WTC11 (cell line): Measurements from ENCODE around the gene ALCAM. TPM values are rescaled to one million over a fixed set of nuclear protein-coding genes. Genes with fewer than 3 reads are reported as not detected.

ENCODE experiments used
- ATAC-seq: fragments of 200-7000 bp; cut with Tn5 transposase; 2 replicates; pipeline ENCODE4 v1.10.0; 2021; ENCODE audit warnings: mild to moderate bottlenecking, moderate library complexity
- CTCF ChIA-PET: fragments of 300-600 bp; sonication (Branson Sonifier 250); formaldehyde crosslinking; loops from one replicate; lab custom pipeline; 2021; ENCODE audit warnings: antibody characterized with exemption; lab: Charles Lee
- POLR2A ChIA-PET: fragments of 350-600 bp; sonication (Branson Sonifier 250); formaldehyde crosslinking; loops from one replicate; lab custom pipeline; 2021; ENCODE audit warnings: antibody characterized with exemption; lab: Charles Lee
- DNase-seq: peaks from one replicate; pipeline ENCODE4 v3.0.0; 2021; ENCODE audit warnings: low spot score
- H3K27ac Mint-ChIP-seq: 2 replicates; pipeline ENCODE4 v1.8.0; 2021; ENCODE audit warnings: mixed read lengths
- H3K27me3 Mint-ChIP-seq: 2 replicates; pipeline ENCODE4 v1.8.0; 2021; ENCODE audit warnings: low read depth, mild to moderate bottlenecking, moderate library complexity, mixed read lengths
- H3K36me3 Mint-ChIP-seq: 2 replicates; pipeline ENCODE4 v1.8.0; 2021; ENCODE audit warnings: mixed read lengths
- H3K4me1 Mint-ChIP-seq: 2 replicates; pipeline ENCODE4 v1.8.0; 2022; ENCODE audit warnings: mixed read lengths
- H3K4me3 Mint-ChIP-seq: 2 replicates; pipeline ENCODE4 v1.8.0; 2021; ENCODE audit warnings: mild to moderate bottlenecking, moderate library complexity, mixed read lengths
- H3K9me3 Mint-ChIP-seq: 2 replicates; pipeline ENCODE4 v1.8.0; 2021; ENCODE audit warnings: mixed read lengths
- ATF1 ChIP-seq: sonication (generic); formaldehyde crosslinking; IDR thresholded peaks from 2 replicates; pipeline ENCODE4 v1.8.1; 2023; ENCODE audit warnings: mild to moderate bottlenecking, moderate library complexity, missing genetic modification reagents
- CBFB ChIP-seq: sonication (generic); formaldehyde crosslinking; IDR thresholded peaks from 2 replicates; pipeline ENCODE4 v1.8.1; 2022; ENCODE audit warnings: mild to moderate bottlenecking, low read depth, missing genetic modification reagents
- CREM ChIP-seq: sonication (generic); formaldehyde crosslinking; IDR thresholded peaks from 2 replicates; pipeline ENCODE4 v1.8.1; 2022; ENCODE audit warnings: mild to moderate bottlenecking, missing genetic modification reagents, moderate library complexity
- FOXJ3 ChIP-seq: sonication (generic); formaldehyde crosslinking; IDR thresholded peaks from 2 replicates; pipeline ENCODE4 v1.9.0; 2021; ENCODE audit warnings: missing genetic modification reagents, mild to moderate bottlenecking, borderline replicate concordance
- FOXP1 ChIP-seq: sonication (generic); formaldehyde crosslinking; IDR thresholded peaks from 2 replicates; pipeline ENCODE4 v1.8.0; 2022; ENCODE audit warnings: missing genetic modification reagents, mild to moderate bottlenecking, moderate library complexity, borderline replicate concordance
- GRHL2 ChIP-seq: fragments of 250-450 bp; sonication (Bioruptor Pico); IDR thresholded peaks from 2 replicates; pipeline ENCODE4 v1.8.0; 2022; ENCODE audit warnings: mild to moderate bottlenecking, moderate library complexity; ENCODE audit not compliant: insufficient replicate concordance, severe bottlenecking
- IRF2 ChIP-seq: sonication (generic); formaldehyde crosslinking; IDR thresholded peaks from 2 replicates; pipeline ENCODE4 v1.8.0; 2022; ENCODE audit warnings: low read depth, missing genetic modification reagents, borderline replicate concordance
- JAZF1 ChIP-seq: fragments of 250-450 bp; sonication (Bioruptor Pico); IDR thresholded peaks from 2 replicates; pipeline ENCODE4 v1.9.0; 2021; ENCODE audit warnings: moderate library complexity, mild to moderate bottlenecking, inconsistent platforms
- NFYB ChIP-seq: sonication (generic); formaldehyde crosslinking; conservative IDR thresholded peaks from 2 replicates; pipeline ENCODE4 v1.8.0; 2022; ENCODE audit warnings: low read depth, missing genetic modification reagents
- NR2C2 ChIP-seq: sonication (generic); formaldehyde crosslinking; IDR thresholded peaks from 2 replicates; pipeline ENCODE4 v1.8.0; 2022; ENCODE audit warnings: mild to moderate bottlenecking, missing genetic modification reagents
- NR3C1 ChIP-seq: sonication (generic); formaldehyde crosslinking; conservative IDR thresholded peaks from 2 replicates; pipeline ENCODE4 v1.8.1; 2023; ENCODE audit warnings: low read depth, mild to moderate bottlenecking, missing genetic modification reagents
- RORB ChIP-seq: fragments of 250-450 bp; sonication (Bioruptor Pico); IDR thresholded peaks from 2 replicates; pipeline ENCODE4 v1.9.0; 2021; ENCODE audit warnings: mild to moderate bottlenecking
- SOX15 ChIP-seq: fragments of 250-450 bp; sonication (Bioruptor Pico); IDR thresholded peaks from 2 replicates; pipeline ENCODE4 v1.9.0; 2021; ENCODE audit warnings: mild to moderate bottlenecking
- TCF7 ChIP-seq: sonication (generic); formaldehyde crosslinking; IDR thresholded peaks from 2 replicates; pipeline ENCODE4 v1.8.0; 2022; ENCODE audit warnings: mild to moderate bottlenecking, low read depth, missing genetic modification reagents, moderate library complexity
- ZNF416 ChIP-seq: fragments of 250-450 bp; sonication (Bioruptor Pico); IDR thresholded peaks from 2 replicates; pipeline ENCODE4 v1.9.0; 2021; ENCODE audit warnings: mild to moderate bottlenecking, inconsistent platforms
- total RNA-seq: library from RNA; stranded (reverse); gene quantifications from 3 replicates; pipeline ENCODE4 v1.2.3, GENCODE V29; 2021
- TF ChIP-seq, protein P1 (sequence below): sonication (generic); formaldehyde crosslinking; IDR thresholded peaks from 2 replicates; pipeline ENCODE4 v1.8.1; 2023; ENCODE audit warnings: mild to moderate bottlenecking, missing genetic modification reagents
- TF ChIP-seq, protein P2 (sequence below): fragments of 200-600 bp; IDR thresholded peaks from 2 replicates; pipeline ENCODE4 v1.8.0; 2022; ENCODE audit warnings: antibody characterized with exemption
- TF ChIP-seq, protein P3 (sequence below): sonication (generic); formaldehyde crosslinking; IDR thresholded peaks from 2 replicates; pipeline ENCODE4 v1.8.1; 2023; ENCODE audit warnings: mild to moderate bottlenecking, moderate library complexity, missing genetic modification reagents
- TF ChIP-seq, protein P4 (sequence below): sonication (generic); formaldehyde crosslinking; IDR thresholded peaks from 2 replicates; pipeline ENCODE4 v1.8.0; 2022; ENCODE audit warnings: mild to moderate bottlenecking, missing genetic modification reagents
- TF ChIP-seq, protein P5 (sequence below): sonication (generic); formaldehyde crosslinking; IDR thresholded peaks from 2 replicates; pipeline ENCODE4 v1.8.0; 2022; ENCODE audit warnings: mild to moderate bottlenecking, missing genetic modification reagents

ALCAM gene
- total RNA-seq, 1 experiment from 2014 or later = 30.7 TPM

DNA sequence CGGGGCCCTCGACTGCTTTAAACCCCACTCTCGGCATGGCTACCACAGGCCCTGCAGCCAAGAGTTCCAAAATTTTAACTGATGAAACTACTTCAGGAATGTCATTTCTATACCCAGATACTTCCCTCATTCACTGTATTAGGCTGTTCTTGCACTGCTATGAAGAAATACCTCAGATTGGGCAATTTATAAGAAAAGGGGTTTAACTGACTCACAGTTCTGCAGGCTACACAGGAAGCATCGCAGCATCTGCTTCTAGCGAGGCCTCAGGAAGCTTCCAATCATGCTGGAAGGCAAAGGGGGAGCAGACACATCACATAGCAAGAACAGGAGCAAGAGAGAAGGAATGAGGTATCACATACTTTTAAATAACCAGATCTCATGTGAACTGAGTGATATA, 21.6 kb upstream of the ALCAM start (continued):
- no peak for TF ChIP-seq FOXP1 (CRISPR knock-in tag)
- TF ChIP-seq IRF2 (CRISPR knock-in tag) = no peak
- TF ChIP-seq JAZF1 (CRISPR knock-in tag) = no peak
- TF ChIP-seq, protein P1, sequence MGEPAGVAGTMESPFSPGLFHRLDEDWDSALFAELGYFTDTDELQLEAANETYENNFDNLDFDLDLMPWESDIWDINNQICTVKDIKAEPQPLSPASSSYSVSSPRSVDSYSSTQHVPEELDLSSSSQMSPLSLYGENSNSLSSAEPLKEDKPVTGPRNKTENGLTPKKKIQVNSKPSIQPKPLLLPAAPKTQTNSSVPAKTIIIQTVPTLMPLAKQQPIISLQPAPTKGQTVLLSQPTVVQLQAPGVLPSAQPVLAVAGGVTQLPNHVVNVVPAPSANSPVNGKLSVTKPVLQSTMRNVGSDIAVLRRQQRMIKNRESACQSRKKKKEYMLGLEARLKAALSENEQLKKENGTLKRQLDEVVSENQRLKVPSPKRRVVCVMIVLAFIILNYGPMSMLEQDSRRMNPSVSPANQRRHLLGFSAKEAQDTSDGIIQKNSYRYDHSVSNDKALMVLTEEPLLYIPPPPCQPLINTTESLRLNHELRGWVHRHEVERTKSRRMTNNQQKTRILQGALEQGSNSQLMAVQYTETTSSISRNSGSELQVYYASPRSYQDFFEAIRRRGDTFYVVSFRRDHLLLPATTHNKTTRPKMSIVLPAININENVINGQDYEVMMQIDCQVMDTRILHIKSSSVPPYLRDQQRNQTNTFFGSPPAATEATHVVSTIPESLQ (CRISPR knock-in tag) = no peak
- no peak for TF ChIP-seq FOXJ3
- no peak for TF ChIP-seq CBFB (CRISPR knock-in tag)

DNA sequence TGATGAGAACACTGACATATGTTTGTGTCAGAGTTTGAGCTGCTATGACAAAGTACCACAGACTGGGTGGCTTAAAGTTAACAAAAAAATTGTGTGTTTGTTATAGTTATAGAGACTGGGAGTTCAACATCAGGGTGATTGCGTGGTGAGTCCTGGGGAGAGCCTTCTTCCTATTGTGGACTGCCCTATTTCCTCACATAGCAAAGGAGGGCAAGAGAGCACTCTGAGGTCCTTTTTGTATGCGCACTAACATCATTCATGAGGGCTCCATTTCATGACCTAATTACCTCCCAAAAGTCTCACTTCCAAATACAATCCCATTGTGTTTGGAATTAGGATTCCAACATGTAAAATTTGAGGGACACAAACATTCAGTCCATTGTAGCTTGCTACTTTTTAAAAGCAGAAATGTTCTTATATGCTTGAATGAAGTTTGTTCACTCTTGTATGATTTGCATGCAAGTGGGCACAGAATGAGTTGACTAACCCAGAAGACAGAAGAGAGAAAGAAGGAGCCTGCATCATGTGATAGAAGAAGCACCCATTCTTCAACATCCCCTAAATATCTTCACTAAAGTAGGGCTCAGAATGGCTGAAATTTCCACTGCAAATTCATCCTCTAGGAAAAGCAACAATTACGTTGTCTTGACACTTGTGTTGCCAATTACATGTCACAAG, 18.9 kb upstream of the ALCAM start:
- no peaks in the 10 kb centered on the region for H3K4me1 Mint-ChIP-seq
- no peak for ATAC-seq
- H3K4me3 Mint-ChIP-seq = no peak overlapping the region
- POLR2A ChIA-PET = no interaction called here
- H3K9me3 Mint-ChIP-seq = no peaks in the 10 kb centered on the region
- peaks cover 3% of the 10 kb centered on the region for H3K27me3 Mint-ChIP-seq
- TF ChIP-seq CREM (CRISPR knock-in tag) (no peak), NR3C1 (CRISPR knock-in tag) (no peak), NR2C2 (CRISPR knock-in tag) (no peak), SOX15 (CRISPR knock-in tag) (no peak), TCF7 (CRISPR knock-in tag) (no peak), ZNF416 (CRISPR knock-in tag) (no peak), NFYB (CRISPR knock-in tag) (no peak), ATF1 (CRISPR knock-in tag) (no peak), GRHL2 (no peak), RORB (CRISPR knock-in tag) (no peak)
- TF ChIP-seq, protein P1 (CRISPR knock-in tag) = no peak
- TF ChIP-seq, protein P2, sequence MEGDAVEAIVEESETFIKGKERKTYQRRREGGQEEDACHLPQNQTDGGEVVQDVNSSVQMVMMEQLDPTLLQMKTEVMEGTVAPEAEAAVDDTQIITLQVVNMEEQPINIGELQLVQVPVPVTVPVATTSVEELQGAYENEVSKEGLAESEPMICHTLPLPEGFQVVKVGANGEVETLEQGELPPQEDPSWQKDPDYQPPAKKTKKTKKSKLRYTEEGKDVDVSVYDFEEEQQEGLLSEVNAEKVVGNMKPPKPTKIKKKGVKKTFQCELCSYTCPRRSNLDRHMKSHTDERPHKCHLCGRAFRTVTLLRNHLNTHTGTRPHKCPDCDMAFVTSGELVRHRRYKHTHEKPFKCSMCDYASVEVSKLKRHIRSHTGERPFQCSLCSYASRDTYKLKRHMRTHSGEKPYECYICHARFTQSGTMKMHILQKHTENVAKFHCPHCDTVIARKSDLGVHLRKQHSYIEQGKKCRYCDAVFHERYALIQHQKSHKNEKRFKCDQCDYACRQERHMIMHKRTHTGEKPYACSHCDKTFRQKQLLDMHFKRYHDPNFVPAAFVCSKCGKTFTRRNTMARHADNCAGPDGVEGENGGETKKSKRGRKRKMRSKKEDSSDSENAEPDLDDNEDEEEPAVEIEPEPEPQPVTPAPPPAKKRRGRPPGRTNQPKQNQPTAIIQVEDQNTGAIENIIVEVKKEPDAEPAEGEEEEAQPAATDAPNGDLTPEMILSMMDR = no peak
- TF ChIP-seq, protein P3, sequence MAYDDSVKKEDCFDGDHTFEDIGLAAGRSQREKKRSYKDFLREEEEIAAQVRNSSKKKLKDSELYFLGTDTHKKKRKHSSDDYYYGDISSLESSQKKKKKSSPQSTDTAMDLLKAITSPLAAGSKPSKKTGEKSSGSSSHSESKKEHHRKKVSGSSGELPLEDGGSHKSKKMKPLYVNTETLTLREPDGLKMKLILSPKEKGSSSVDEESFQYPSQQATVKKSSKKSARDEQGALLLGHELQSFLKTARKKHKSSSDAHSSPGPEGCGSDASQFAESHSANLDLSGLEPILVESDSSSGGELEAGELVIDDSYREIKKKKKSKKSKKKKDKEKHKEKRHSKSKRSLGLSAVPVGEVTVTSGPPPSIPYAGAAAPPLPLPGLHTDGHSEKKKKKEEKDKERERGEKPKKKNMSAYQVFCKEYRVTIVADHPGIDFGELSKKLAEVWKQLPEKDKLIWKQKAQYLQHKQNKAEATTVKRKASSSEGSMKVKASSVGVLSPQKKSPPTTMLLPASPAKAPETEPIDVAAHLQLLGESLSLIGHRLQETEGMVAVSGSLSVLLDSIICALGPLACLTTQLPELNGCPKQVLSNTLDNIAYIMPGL (CRISPR knock-in tag) = no peak
- TF ChIP-seq, protein P4, sequence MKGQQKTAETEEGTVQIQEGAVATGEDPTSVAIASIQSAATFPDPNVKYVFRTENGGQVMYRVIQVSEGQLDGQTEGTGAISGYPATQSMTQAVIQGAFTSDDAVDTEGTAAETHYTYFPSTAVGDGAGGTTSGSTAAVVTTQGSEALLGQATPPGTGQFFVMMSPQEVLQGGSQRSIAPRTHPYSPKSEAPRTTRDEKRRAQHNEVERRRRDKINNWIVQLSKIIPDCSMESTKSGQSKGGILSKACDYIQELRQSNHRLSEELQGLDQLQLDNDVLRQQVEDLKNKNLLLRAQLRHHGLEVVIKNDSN (CRISPR knock-in tag) = no peak
- TF ChIP-seq, protein P5, sequence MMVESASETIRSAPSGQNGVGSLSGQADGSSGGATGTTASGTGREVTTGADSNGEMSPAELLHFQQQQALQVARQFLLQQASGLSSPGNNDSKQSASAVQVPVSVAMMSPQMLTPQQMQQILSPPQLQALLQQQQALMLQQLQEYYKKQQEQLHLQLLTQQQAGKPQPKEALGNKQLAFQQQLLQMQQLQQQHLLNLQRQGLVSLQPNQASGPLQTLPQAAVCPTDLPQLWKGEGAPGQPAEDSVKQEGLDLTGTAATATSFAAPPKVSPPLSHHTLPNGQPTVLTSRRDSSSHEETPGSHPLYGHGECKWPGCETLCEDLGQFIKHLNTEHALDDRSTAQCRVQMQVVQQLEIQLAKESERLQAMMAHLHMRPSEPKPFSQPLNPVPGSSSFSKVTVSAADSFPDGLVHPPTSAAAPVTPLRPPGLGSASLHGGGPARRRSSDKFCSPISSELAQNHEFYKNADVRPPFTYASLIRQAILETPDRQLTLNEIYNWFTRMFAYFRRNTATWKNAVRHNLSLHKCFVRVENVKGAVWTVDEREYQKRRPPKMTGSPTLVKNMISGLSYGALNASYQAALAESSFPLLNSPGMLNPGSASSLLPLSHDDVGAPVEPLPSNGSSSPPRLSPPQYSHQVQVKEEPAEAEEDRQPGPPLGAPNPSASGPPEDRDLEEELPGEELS (CRISPR knock-in tag) = no peak
- CTCF ChIA-PET = no interaction called here
- no peak overlapping the region for H3K27ac Mint-ChIP-seq
- DNase-seq = no peak
- H3K36me3 Mint-ChIP-seq = no peaks in the 10 kb centered on the region
